HG03135 (cell line): Measurements from ENCODE around the gene PTPRR.
"Not testable (repeated sequence)": the region's sequence is repeated elsewhere in the genome, so short reads cannot be mapped to it uniquely, and the experiment has no call there.

Experiments used
- ATAC-seq: cut with Tn5 transposase; IDR thresholded peaks from one replicate; pipeline ENCODE4 v1.9.1; 2021; ENCODE audit warnings: mild to moderate bottlenecking, moderate library complexity; ENCODE audit not compliant: unreplicated experiment

The PTPRR gene

GRCh38 chr12:70842942-70843341 is 77.6 kb downstream of the PTPRR start:
- no peak for ATAC-seq

DNA sequence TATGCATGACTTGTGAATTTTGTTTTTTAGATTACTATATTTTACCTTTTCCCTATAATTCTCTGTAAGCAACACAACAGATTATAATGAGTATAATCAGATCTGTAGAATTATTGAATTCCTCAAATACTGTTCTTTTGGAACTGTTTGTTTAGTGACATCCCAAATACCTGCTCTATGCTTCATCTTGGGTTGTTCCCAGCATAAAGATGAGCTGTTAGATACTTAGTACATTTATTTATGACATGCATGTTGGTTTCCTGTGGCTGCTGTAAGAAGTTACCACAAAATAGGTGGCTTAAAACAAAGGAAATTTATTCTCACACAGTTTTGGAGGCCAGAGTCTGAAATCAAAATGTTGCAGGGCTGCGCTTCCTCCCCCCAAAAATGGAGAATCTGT is 78.4 kb downstream of the PTPRR start:
- no peak for ATAC-seq

DNA sequence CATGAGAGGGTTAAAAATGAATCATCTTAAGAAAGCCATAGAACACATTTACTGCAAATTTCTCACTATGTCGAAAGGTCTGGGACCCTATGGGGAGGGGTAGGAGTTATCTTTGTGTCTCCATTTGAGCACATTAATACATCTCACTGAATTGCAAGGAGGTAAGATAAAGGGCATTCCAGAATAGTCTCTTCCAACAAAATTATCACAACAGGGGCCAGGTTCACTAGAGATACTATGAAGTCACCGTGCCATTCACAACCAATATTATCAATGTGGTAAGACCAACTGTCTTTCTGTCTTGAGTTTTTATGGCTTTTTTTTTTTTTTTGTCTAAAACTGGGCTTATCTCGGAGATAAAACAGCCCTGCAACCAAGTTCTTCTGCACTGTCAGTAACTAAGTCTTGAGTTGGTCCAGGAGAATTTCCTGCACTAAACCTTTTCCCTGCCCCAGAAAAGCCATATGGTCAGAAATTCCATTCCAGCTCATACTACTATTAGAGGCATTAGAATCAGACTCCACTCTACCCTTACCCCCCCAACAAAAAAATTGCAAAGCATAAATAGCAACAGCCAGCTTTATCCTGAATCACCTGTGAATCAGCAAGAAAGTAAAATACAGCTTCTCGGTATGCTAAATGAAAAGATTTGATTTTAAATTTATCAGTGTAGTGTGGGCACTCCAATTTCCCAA is 79.7 kb downstream of the PTPRR start:
- ATAC-seq, result no peak

DNA sequence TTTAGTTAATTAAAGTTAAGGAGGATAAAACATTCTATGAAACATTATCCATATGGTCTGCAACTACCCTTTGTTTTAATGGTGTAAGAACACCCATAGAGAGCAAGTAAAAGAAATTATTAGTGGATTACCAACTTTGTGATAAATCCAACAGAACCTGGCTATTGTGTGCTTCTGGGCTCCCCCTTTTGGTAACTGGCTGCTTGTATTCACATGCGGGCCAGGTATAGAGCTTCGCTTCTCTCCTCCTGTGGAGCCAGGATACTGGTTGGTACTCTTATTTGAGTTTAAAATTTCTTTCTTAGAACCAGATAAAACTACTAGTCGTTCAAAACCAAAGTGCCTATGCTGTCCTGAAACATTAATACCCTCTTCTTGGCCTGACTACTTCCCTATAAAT is 81.0 kb downstream of the PTPRR start:
- no peak for ATAC-seq

GRCh38 chr12:70838127-70838526 is 82.4 kb downstream of the PTPRR start:
- no peak for ATAC-seq

DNA sequence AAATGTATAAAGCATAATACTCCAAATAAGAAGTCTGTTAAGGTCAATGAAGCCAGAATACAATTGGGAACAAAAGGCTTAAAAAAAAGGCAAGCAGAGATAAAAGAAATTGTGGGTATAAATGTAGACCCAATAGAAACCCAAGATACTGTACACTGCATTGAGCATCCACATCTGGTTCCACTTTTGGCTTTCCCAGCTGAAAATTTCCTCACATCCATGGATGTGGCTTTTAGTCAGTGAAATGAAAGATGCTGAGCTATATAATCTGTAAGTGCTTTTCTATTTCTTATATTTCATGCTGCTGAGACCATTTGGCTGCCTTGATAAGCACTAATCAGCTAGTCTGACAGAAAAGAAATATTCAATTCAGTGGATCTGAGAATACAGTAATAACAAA is 83.5 kb downstream of the PTPRR start:
- ATAC-seq, result no peak

DNA sequence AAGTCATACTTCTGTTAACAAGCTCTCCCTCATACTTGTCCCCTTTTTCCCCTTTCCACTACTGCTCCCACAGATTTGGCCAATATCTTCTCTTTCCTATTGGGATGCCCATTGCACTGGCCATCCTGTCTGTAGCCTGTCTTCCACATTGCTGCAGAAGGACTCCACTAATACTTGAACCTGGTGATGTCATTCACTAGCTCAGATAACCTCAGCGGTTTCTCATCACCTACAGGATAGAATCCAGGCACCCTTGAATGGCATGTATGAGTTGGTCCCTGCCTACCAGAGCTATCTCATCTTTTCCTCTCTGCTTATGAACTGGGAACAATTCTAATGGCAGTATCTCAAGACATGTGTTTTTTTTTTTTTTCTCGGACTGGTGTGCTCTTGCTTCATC is 84.6 kb downstream of the PTPRR start:
- ATAC-seq, result no peak

GRCh38 chr12:70831543-70831942 is 89.0 kb downstream of the PTPRR start:
- no peak for ATAC-seq

DNA sequence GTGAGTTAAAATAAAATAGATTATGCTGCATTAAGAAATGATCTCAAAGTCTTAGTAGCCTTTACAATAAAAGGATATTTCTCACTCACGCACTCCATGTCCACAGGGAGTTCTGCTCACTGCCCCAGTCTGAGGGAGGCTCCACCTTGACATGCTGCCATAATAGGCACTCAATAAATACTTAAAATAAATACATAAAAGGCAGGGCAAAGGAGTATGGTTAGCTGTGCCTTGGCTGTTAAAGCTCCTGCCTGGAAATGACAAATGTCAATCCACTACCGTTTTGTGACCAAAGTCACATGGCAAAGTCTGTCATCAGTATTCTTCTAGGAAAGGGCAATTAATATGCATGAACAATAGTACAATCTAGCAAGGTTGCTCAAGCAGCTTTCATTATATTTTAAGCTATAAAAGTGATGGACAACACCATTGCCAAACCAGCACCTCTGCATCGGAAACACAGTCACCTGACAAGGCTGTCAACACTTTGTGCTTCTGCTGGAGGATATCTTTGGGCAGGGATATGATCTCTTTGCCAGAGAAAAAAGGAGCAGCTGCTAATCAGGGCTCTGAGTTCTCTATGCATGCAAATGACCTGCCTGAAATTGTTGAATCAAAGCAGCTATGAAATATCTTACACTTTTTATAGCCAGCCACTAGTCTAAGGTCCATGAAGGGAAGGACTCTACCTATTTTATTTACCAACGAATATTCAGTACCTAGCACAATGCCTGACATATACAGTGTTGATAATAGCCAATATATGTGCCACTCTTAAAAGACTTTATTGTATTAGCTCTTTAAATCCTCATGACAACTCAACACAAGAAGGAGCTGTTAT is 90.1 kb downstream of the PTPRR start:
- ATAC-seq, result no peak

DNA sequence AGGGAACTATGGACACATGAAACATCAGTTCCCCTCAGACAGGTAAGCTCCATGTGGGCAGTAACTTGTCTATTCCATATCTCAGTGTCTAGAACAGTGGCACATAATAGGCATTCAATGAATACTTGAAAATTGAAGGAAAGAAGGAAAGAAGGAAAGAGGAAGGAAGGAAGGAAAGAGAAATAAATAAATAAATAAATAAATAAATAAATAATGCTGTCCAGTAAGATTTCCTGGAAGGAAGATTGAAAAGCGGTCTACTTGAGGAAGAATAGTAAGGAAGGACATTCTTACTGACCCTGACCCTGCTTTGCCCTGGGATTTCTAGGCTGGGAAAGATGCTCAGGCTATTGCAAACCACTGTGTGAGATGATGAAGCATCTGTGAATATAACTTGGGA is 91.5 kb downstream of the PTPRR start:
- no peak for ATAC-seq

DNA sequence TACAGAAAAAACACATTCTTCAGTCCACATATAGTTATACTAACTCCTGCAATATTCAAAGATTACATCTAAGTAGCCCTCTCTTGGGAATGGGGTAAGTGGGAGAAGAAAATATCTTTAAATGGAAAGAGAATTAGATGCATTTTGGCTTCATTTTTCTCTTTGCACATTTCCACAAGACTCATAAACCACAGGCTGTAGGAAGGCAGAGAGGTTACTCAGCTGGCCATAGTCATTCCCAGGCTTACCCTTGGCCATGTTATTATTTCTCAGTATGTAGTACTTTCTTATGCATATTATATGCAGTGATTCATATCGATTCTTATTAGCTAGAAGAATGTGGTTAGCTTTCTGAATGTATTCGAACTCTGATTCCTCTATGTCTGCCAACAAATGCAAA is 92.2 kb downstream of the PTPRR start:
- no peak for ATAC-seq

- no peak for ATAC-seq
Observed at GRCh38 chr12:70826156-70826555, 94.4 kb downstream of the PTPRR start.

GRCh38 chr12:70824511-70824910 is 96.0 kb downstream of the PTPRR start:
- ATAC-seq, result no peak

DNA sequence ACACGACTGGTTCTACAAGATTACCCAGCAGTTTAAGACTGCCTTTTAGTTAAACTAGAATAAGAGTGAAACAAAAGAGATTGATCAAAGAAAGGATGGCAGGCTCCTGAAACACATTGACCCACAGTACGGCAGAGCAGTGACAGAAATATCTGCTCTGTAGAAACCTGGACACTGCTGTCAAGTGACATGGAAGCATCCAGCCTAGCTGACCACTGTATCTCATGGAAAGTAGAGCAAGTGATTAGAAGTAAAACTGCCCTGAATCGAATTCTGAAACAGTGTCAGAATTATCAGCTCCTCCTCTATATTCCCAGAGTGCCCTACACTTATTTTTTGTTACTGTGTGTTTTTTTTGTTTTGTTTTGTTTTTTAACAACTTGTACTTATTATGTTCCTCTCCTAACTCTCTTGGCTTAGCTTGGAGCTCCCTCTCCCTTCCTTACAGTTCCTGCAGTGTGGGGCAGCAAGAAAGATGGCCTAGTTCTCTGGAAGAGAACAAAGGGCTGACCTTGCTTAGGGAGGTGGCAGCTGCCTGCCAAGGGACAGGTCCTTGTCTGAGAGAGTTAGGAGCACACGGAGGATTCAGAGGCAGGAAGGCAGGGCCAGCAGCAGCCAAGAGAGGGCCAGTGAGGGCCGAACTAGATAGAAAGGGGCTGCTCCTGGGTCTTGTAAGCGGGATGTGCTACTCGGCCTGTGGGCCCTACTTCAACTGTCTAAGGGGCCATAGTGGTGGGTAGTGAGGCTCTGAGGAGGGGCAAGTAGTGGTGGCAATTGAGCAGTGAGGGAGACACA is 97.2 kb downstream of the PTPRR start:
- ATAC-seq, result no peak

- ATAC-seq, result no peak
Observed at GRCh38 chr12:70822412-70822811, 98.1 kb downstream of the PTPRR start.

GRCh38 chr12:70815971-70816391 is 104.6 kb downstream of the PTPRR start:
- ATAC-seq, result no peak

- ATAC-seq, result no peak
Observed at GRCh38 chr12:70815056-70815455, 105.5 kb downstream of the PTPRR start.

DNA sequence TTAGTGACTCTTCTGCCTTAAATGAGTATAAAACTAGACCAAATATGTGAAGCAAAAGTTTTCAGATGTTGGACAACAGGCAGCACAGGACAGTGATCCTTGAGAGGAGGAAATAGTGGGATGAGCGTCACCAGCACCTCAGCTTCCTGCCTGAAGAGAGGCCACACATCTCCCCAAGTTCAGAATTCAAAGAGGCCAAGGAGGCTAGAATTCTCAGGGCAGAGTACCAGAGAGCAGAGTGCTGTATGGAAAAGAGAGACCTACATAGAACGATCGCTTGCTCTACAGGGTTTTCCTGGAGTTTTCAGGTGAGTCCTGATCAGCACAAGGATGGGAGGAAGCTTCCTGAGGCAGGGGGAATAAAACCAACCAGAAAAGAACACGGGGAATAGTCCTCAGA is 107.0 kb downstream of the PTPRR start:
- no peak for ATAC-seq

DNA sequence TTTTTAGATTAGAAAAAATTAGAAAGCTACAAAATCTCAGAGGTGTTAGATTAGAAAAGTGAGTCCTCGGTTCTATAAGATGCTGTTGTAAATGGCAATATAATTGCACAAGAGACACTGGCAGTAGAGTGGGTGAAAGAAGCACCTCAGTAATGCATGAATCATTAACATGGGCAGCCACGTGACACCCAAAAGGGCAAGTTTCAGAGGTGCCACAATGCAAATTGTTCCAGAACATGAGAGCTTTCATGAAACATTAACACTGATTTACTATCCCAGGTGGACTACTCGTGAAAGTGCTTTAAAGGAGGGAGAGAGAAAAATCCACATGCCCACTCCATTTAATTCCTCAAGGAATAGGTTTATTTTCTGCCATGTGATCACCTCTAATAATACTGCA is 108.4 kb downstream of the PTPRR start:
- ATAC-seq, result no peak

DNA sequence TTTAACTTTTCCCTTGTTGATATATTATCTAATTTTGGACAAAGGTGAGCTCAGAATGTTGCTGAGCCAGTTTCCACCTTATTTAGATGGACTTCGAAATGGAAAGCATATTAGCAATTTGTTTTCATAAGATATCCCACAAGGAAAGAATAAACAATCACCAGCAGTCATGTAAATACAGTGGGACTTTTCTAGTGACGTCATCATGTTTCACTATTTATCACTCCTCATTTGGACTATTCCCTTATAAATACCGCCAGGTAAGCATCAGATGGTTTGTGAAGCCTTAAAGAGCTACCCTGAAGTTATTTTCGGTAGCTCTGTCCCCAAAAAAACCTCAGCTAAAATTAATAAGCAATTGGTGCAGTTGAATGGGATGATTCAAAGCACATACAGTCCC is 110.7 kb downstream of the PTPRR start:
- ATAC-seq, result no peak

DNA sequence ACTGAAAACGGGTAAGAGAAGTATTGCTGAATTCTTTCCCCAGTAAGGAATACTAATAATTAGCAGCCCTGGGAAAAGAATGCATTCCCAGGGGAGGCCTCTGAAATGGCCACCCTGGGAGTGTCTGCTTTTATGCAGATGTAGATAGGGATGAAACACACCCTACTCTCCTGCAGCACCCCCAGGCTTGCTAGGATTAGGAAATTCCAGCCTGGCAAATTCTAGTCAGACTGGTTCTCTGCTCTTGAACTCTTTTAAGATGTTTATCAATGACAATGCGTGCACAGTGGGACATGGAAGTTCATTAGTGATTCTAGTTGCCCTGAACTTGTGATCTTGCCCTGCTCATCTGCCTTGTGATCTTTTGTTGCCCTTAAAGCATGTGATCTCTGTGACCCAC is 112.5 kb downstream of the PTPRR start:
- not testable (repeated sequence) for ATAC-seq

- no peak for ATAC-seq
Observed at GRCh38 chr12:70806827-70807226, 113.7 kb downstream of the PTPRR start.
